GM19463 (cell line): Measurements from ENCODE around the gene CHMP4B.
"Not testable (repeated sequence)": the region's sequence is repeated elsewhere in the genome, so short reads cannot be mapped to it uniquely, and the experiment has no call there.

Experiments used
- ATAC-seq: cut with Tn5 transposase; IDR thresholded peaks from one replicate; pipeline ENCODE4 v1.9.1; 2021; ENCODE audit warnings: mild to moderate bottlenecking, moderate library complexity; ENCODE audit not compliant: unreplicated experiment

The CHMP4B gene

GRCh38 chr20:33789109-33789857, 21.9 kb upstream of the CHMP4B start:
- ATAC-seq = no peak

GRCh38 chr20:33789858-33790182, 21.3 kb upstream of the CHMP4B start:
- ATAC-seq = no peak

GRCh38 chr20:33790566-33790965, 20.6 kb upstream of the CHMP4B start:
- ATAC-seq = no peak

DNA sequence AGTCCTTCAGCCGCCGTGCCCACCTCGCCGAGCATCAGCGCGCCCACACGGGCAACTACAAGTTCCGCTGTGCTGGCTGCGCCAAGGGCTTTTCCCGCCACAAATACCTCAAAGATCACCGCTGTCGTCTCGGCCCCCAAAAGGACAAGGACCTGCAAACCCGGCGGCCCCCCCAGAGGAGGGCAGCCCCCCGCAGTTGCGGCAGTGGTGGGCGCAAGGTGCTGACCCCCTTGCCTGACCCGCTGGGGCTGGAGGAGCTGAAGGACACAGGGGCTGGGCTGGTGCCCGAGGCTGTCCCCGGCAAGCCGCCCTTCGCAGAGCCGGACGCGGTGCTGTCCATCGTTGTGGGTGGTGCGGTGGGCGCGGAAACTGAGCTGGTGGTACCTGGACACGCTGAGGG, 20.1 kb upstream of the CHMP4B start:
- no peak for ATAC-seq

DNA sequence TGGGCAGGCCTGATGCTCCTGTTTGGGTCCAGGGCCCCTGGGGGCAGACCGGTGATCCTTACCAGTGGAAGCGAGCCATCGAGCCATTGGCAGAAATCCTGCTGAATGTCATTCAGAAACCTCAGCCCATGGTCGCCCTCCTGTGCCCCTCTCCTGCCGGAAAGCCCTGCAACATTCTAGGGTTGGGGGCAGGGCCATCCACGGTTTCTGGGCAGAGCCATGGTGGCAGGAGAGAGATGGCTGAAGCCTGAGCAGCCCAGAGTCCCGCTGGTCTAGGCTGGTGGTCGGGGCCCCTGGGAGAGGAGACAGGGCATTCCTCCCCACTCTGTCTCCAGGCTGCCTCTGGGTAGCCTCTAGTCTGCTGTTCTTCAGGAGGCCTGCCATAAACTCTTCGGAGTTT, 19.6 kb upstream of the CHMP4B start:
- ATAC-seq = no peak

- ATAC-seq = no peak
Observed at GRCh38 chr20:33791959-33792597, 19.1 kb upstream of the CHMP4B start.

DNA sequence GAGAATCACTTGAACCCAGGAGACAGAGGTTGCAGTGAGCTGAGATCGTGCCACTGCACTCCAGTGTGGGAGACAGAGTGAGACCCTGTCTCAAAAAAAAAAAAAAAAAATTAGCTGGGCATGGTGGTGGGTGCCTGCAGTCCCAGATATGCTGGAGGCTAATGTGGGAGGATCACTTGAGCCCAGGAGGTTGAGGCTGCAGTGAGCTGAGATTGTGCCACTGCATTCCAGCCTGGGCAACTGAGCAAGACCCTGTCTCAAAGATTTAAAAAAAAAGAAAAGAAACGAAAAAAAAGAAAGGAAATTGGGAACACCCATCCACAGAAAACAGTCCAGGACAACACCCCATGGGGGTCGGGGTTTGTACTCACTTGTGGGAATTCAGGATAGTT, 18.6 kb upstream of the CHMP4B start:
- ATAC-seq = not testable (repeated sequence)

DNA sequence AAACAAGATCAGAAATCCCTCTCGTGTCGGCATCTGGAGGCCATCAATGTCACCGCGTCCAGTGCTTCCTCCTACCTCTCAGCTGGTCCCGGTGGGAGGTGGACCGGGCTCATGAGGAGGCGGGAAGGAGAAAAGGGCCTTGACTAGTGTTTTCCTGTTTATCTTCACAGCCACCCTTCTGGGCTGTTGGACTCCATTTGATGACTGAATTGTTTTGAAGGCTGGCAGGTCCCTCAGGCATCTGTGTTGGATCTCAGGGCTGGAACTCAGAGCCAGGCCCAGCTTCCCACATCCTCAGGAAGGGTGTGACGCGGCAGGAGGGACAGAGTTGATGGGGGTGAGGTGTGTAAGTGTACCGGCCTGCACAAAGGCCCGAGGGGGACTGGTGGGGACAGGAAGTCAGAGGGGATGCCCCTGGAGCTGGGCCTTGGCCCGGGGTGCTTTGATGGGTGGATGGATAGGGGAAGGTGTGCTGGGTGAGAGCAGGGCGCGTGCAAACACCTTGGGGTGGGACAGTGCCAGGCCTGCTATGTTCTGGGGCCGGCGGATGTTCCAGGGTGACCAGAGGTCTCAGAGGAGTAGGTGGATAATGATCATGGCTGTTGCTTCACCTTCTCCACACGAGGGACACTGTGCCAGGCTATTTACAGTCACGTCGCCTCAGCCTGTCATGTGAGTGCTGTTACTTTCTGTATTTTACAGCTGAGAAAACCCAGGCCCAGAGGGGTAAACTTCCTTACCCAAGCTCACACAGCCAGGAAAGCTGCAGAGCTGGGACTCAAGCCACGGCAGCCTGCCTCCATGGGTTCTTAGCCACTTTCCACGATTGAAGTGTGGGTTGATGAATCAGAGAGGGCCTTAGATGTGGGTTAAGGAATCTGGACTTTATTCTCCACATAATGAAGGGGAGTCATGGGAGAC, 17.9 kb upstream of the CHMP4B start:
- no peak for ATAC-seq

DNA sequence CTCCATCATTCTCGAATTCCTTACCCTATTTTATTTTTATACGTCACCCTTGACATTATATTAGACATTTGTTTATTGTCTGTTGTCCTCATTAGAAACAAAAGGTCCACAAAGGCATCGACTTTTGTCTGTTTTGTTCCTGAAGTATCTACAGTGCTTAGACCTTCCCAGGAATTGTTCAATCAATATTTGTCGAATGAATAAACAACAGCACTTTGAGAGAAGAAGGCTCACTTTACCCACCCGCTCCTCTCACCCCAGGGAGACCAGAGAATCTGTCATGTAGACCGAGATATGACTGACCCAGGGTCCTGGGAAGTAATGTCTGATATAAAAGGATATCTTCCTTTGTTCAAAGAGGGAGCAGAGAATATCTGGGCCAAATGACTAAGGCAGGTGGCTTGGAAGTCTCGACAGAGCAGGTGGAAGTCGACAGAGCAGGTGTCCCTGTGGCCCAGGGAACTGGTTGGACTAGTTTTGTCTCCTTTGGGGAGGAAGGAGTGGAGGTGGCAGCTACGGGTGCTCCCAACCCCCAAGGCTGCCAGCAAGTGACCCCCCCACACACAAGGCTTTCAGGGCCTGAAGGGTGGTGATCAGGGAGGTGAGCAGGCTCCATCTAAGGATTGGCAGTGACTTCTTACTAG, 14.8 kb upstream of the CHMP4B start:
- no peak for ATAC-seq

DNA sequence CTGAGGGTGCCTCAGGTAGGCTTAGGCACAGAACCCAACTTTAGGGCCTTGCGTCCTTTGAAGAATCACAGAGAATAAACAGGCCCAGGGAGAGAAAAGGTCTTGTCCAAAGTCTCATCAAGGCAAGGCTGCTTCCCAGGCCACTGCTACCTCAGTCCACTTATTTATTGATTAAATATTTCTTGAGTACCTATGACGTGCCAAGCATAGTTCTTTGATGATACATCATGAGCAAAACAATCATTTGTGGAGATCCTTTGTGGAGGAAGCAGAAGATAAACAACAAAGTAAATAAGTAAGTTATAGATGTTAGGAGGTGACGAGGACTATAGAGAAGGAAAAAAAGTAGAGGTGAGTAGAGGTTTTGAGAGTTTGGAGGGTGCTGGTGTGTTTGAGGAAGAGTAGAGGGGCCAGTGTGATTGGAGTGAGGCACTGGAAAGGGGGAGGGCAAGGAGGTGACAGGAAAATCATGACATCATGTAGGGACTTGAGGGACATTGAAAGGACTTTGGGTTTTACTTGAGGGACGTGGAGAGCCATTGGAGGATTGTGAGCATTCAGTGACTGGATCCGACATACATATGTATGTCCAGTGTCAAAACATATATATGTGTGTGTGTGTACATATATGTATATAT, 14.1 kb upstream of the CHMP4B start:
- no peak for ATAC-seq

DNA sequence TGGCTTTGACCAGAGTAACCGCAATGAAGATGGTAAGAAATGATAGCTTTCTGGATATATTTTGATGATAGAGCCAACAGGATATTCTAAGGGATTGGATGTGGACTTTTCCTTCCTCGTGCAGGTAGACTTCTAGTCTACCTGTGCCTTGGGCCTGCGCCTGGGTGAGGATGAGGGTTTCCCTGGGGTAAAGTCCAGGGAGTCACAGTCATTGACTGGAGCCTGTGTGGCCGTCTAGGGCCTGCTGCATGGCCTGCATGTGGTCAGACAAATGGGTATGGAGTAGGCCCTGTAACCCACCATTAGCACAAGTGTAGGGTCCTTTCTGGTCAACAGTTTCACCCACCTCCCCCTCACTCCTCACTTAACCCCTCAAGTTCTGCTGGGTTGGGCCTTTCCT, 12.7 kb upstream of the CHMP4B start:
- ATAC-seq = no peak

- no peak for ATAC-seq
Observed at GRCh38 chr20:33803921-33804337, 7.2 kb upstream of the CHMP4B start.

GRCh38 chr20:33808388-33808787, 2.8 kb upstream of the CHMP4B start:
- ATAC-seq = no peak

GRCh38 chr20:33810259-33810658, 889 bp upstream of the CHMP4B start:
- ATAC-seq = no peak

DNA sequence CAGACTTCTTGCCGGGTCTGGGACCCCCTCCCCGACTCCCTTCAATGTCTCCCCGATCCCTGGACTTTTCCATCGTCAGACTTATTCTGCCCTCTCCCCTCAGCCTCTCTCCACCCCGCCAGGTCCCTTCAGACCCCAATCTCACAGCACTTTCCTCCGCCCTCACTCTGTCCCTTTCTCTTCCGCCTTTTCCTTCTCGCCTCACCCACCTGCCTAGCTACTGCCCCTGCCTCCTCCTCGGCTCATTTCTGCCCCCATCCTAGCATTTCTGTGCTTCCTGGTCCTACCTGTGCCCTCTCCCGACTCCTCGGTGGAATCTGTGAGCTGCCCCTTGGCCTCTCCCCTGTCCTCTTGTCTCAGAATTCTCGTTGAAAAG, 616 bp downstream of the CHMP4B start:
- no peak for ATAC-seq

DNA sequence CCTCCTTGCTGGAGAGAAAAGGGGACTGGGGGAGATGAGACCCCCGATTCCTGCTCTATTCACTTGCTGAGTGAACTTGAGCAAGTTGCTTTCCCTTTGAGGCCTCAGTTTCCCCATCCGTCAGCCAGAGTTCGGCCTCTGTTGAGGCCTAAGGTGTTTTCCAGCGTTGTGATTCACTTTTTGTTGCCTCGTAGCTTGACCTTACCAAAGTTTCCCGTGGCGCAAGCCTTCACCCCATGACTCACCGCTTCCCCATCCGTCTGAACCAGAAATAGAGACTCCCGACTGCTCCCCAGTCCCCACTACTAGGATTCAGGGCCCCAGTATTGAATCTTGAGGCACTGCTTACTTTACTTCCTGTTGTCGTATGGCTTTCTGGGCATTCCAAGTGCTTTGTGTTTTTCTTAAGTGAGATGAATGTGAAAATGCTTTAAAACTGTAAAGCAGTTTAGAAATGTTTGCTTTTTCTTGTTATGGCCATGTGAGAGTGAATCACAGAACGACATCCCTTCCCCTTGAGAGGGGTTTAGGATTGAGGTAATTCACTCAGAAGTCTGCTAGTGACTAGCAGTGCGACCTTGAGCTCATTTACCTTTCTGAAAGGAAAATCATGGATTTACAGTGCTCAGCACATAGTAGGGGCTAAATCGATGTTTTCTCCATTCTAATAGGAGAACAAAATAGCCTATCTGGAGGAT, 1.2 kb downstream of the CHMP4B start:
- no peak for ATAC-seq

DNA sequence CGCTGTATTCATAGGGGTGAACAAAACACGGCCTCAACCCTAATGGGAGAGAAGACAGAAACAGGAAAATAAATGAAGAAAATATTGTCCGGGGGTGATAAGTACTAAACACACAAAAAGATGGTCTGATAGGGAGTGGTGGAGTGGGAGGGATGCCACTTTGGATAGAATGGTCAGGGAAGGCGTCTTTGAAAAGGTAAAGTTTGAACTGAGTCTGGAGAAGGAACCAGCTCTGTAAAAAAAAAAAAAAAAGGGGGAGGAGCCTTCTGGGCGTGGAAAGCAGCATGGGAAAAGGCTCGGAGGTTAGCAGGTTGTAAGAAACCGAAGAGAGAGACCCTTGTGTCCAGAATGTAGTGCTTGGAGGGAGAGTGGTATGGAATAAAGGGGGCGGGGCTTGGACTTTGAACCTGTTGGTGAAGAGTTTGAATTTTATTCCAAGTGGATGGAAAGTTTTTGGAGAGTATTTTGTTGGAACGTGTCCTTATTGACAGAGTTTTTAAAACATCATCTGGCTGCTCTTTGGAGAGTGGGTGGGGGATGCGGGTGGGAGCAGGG, 1.8 kb downstream of the CHMP4B start:
- no peak for ATAC-seq

GRCh38 chr20:33814238-33814712, 3.1 kb downstream of the CHMP4B start:
- ATAC-seq = no peak

DNA sequence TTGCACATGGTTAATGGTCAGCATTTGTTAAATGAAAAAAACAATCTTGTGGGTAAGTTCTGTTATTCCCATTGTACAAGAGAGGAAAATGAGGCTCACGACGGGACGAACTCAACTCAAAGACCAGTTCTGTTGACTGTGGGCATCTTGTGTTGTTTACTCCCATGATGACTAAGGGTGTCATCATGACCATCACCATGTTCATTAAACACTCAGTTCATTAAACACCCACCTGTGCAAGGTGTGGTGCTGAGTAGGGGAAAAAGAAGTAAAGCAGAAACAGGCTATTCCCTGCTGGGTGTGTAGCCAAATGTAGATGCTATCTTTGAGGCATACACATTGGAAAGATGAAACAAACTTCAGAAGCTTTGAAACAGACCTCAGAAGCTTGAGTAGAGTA, 4.5 kb downstream of the CHMP4B start:
- no peak for ATAC-seq

DNA sequence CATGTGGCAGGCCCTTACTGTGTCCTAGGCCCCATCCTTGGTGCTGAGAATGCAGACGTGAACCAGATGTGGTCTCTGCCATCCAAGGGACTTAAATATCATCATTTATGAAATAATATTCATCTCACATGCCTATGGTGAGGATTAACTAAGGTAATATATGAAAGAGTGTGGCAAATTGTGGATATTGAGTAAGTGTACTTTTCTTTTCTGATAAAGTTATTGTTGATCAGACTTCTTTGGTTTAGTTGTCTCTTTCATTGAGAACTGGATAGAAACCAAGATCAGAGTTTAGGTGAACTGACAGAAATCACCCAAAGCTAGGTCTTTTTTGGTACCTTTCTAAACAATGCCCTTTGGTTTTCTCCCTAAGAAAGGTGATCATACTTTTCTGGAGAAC, 5.0 kb downstream of the CHMP4B start:
- no peak for ATAC-seq
